HepG2 (cell line): ENCODE measurements around the gene ODAM. TPM values are rescaled to one million over a fixed set of nuclear protein-coding genes. Genes with fewer than 3 reads are reported as not detected.

Experiments
- ATAC-seq: fragments of 200-7000 bp; cut with Tn5 transposase; 3 replicates; pipeline ENCODE4 v1.9.1; 2020; ENCODE audit warnings: mild to moderate bottlenecking, moderate library complexity
- BruUV-seq: library from RNA; stranded (reverse); fragments of 400-500 nt; replicated peaks from 2 replicates; lab custom pipeline; 2021; lab: Mats Ljungman, UMichigan
- CTCF ChIA-PET: fragments of 300-600 bp; formaldehyde crosslinking; extraction: SDS; loops from one replicate; lab custom pipeline; 2021; ENCODE audit warnings: low total read pairs, inconsistent platforms, low intra/inter-chr PET ratio; lab: Yijun Ruan, JAX
- POLR2A ChIA-PET: fragments of 350-600 bp; sonication (Branson Sonifier 250); formaldehyde crosslinking; loops from one replicate; lab custom pipeline; 2020; ENCODE audit warnings: antibody characterized with exemption, inconsistent platforms; lab: Yijun Ruan, JAX
- DNase-seq: peaks from one replicate; pipeline ENCODE4 v3.0.0-alpha.2; 2015; ENCODE audit warnings: low spot score
- FAIRE-seq: peaks from 3 replicates; lab custom pipeline; 2011; peaks lifted over from hg19 to GRCh38; lab: Jason Lieb, UNC
- H2AFZ ChIP-seq: one replicate; pipeline ENCODE4 v1.6.1; 2011; ENCODE audit warnings: low read length, inconsistent platforms
- H3K27ac ChIP-seq: fragments of 300-600 bp; 3 replicates; pipeline ENCODE4 v1.8.0; 2011; ENCODE audit warnings: mixed run types, mild to moderate bottlenecking, mixed read lengths, low read length, inconsistent platforms; ENCODE audit not compliant: insufficient read depth; ENCODE audit errors: extremely low read length
- H3K27me3 ChIP-seq, 2 experiments: fragments of 200-600 bp in 1 of 2; 2 replicates in 1 of 2; 3 replicates in 1 of 2; pipeline versions ENCODE4 v1.6.0 to v1.8.0; 2011; ENCODE audit warnings: low read length in 2 of 2, mild to moderate bottlenecking in 2 of 2, moderate library complexity in 2 of 2, inconsistent platforms in 1 of 2; ENCODE audit not compliant: insufficient read depth in 2 of 2, control insufficient read depth in 1 of 2
- H3K36me3 ChIP-seq, 2 experiments: fragments of 200-600 bp in 1 of 2; replicated peaks in 1 of 2; 2 replicates in 1 of 2; 3 replicates in 1 of 2; pipeline versions ENCODE4 v1.5.1 to v1.8.0; 2011; ENCODE audit warnings: low read length in 2 of 2, inconsistent platforms in 1 of 2; ENCODE audit not compliant: insufficient read depth in 2 of 2, control insufficient read depth in 1 of 2
- H3K4me1 ChIP-seq: 2 replicates; pipeline ENCODE4 v1.5.1; 2012; ENCODE audit warnings: low read length, inconsistent platforms; ENCODE audit not compliant: insufficient read depth
- H3K4me2 ChIP-seq: 2 replicates; pipeline ENCODE4 v1.6.0; 2011; ENCODE audit warnings: low read depth, low read length, inconsistent platforms
- H3K4me3 ChIP-seq, 3 experiments: fragments of 200-600 bp in 1 of 3; sonication (generic), shearing (Covaris generic) in 1 of 3; replicated peaks in 1 of 3; 2 replicates each; pipeline ENCODE4 v1.5.1; 2011 to 2016; ENCODE audit warnings: low read length in 3 of 3, inconsistent platforms in 2 of 3, low read depth in 2 of 3, mild to moderate bottlenecking in 2 of 3, control low read depth in 1 of 3, mixed read lengths in 1 of 3; ENCODE audit not compliant: insufficient read depth in 1 of 3
- H3K79me2 ChIP-seq: one replicate; pipeline ENCODE4 v1.6.1; 2011; ENCODE audit warnings: low read length, inconsistent platforms; ENCODE audit not compliant: insufficient read depth
- H3K9ac ChIP-seq: 2 replicates; pipeline ENCODE4 v1.6.0; 2011; ENCODE audit warnings: mild to moderate bottlenecking, low read depth, low read length, inconsistent platforms; ENCODE audit not compliant: insufficient read depth
- H3K9me3 ChIP-seq: 2 replicates; pipeline ENCODE4 v1.5.1; 2012; ENCODE audit warnings: mild to moderate bottlenecking, low read length
- H4K20me1 ChIP-seq: 2 replicates; pipeline ENCODE4 v1.6.0; 2011; ENCODE audit warnings: inconsistent platforms, mild to moderate bottlenecking, low read length, moderate library complexity; ENCODE audit not compliant: insufficient read depth
- KAT8 ChIP-seq: IDR thresholded peaks from 2 replicates; pipeline ENCODE4 v1.6.1; 2016; ENCODE audit warnings: missing genetic modification reagents, missing compliant biosample characterization
- KLF16 ChIP-seq, 2 experiments: sonication (generic) in 1 of 2; formaldehyde crosslinking in 1 of 2; IDR thresholded peaks; 2 replicates each; pipeline versions ENCODE4 v1.6.1 to v1.8.0; 2016 to 2023; ENCODE audit warnings: missing genetic modification reagents in 2 of 2, missing compliant biosample characterization in 1 of 2
- NONO ChIP-seq, 2 experiments: fragments of 450-650 bp in 1 of 2; sonication (generic) in 1 of 2; formaldehyde crosslinking in 1 of 2; IDR thresholded peaks in 1 of 2; conservative IDR thresholded peaks in 1 of 2; 2 replicates each; pipeline versions ENCODE4 v1.6.1 to v1.8.0; 2017 to 2022; ENCODE audit warnings: mild to moderate bottlenecking in 1 of 2, missing genetic modification reagents in 1 of 2, moderate library complexity in 1 of 2
- PRPF4 ChIP-seq: fragments of 200-400 bp; formaldehyde crosslinking; IDR thresholded peaks from 2 replicates; pipeline ENCODE4 v1.6.1; 2016; ENCODE audit warnings: low read length, low read depth; ENCODE audit not compliant: poor library complexity, severe bottlenecking
- RBFOX2 ChIP-seq: fragments of 200-400 bp; formaldehyde crosslinking; IDR thresholded peaks from 2 replicates; pipeline ENCODE4 v1.6.1; 2017; ENCODE audit warnings: low read depth, mild to moderate bottlenecking, low read length
- SMAD3 ChIP-seq: sonication (generic); formaldehyde crosslinking; IDR thresholded peaks from 2 replicates; pipeline ENCODE4 v1.4.0; 2020; ENCODE audit warnings: missing genetic modification reagents
- SPEN ChIP-seq: sonication (generic); formaldehyde crosslinking; IDR thresholded peaks from 2 replicates; pipeline ENCODE4 v1.5.1; 2020; ENCODE audit warnings: low read depth, mild to moderate bottlenecking, missing genetic modification reagents
- ZFP82 ChIP-seq: sonication (generic); formaldehyde crosslinking; IDR thresholded peaks from 2 replicates; pipeline ENCODE4 v1.5.1; 2020; ENCODE audit warnings: mild to moderate bottlenecking, missing genetic modification reagents, borderline replicate concordance
- ZNF264 ChIP-seq: sonication (generic); formaldehyde crosslinking; IDR thresholded peaks from 2 replicates; pipeline ENCODE4 v1.4.0; 2020; ENCODE audit warnings: missing genetic modification reagents
- WGBS: methylation state at CpG from one replicate; pipeline ENCODE4 v1.1.6; 2017; ENCODE audit warnings: low lambda C conversion rate; 5-methylcytosine and 5-hydroxymethylcytosine counted together
- in situ Hi-C: cut with HindIII; loops from 2 replicates; pipeline ENCODE4 v1.10.0; 2017; ENCODE audit warnings: low pct_unique_long_range_greater_than_20kb; ENCODE audit not compliant: extremely low pct_ligation_motif_present
- intact Hi-C: fragments of 100-400 bp; cut with micrococcal nuclease; formaldehyde crosslinking; loops from one replicate; pipeline ENCODE4 v1.10.0; 2022; ENCODE audit not compliant: unreplicated experiment
- polyA plus RNA-seq, 8 experiments: library from polyadenylated mRNA; depleted of rRNA in 3 of 8; stranded (reverse) in 7 of 8; unstranded in 1 of 8; fragments of >200 nt; fragmentation: Illumina TruSeq in 4 of 8; extraction: Trizol in 4 of 8; gene quantifications; 2 replicates each; pipeline versions ENCODE4 v1.2.1 to v1.2.3, GENCODE V29; 2011 to 2016; ENCODE audit warnings: low read depth in 4 of 8, missing spikeins in 1 of 8, mixed read lengths in 1 of 8; ENCODE audit not compliant: insufficient read depth in 1 of 8
- total RNA-seq, 5 experiments: library from RNA; depleted of rRNA; stranded (reverse); fragments of >200 nt; fragmentation: Illumina TruSeq; extraction: Trizol; gene quantifications; 2 replicates each; pipeline ENCODE4 v1.2.3, GENCODE V29; 2016; ENCODE audit warnings: low read depth in 1 of 5
- TF ChIP-seq, protein P1 (sequence below): sonication (generic); formaldehyde crosslinking; IDR thresholded peaks from 2 replicates; pipeline ENCODE4 v1.4.0; 2020; ENCODE audit warnings: missing genetic modification reagents

ODAM gene
- total and polyA plus RNA-seq, 2 of the 13 experiments (the other 11 are each of a cell fraction or from before 2014, with no cell fraction given), result 94.6 to 115 TPM

DNA sequence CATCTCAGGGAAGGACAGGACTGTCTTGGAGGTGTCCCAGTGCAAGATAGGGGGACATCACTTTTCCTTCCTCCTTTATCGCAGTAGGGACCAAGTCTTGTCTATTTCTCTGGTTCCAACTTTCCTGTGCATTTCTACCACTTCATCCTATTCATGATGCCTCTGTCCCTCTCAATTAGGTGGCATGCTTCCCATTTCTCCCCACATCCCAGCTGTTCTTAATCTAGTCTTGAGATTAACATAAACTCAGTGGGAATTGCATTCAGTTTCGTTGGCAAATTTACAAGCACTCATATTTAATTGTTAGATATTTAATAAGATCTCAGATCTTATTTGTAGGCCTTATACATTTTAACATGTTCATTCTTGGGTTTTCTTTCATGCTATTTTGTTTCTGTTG is 15.7 kb upstream of the ODAM start (continued):
- TF ChIP-seq, protein P1, sequence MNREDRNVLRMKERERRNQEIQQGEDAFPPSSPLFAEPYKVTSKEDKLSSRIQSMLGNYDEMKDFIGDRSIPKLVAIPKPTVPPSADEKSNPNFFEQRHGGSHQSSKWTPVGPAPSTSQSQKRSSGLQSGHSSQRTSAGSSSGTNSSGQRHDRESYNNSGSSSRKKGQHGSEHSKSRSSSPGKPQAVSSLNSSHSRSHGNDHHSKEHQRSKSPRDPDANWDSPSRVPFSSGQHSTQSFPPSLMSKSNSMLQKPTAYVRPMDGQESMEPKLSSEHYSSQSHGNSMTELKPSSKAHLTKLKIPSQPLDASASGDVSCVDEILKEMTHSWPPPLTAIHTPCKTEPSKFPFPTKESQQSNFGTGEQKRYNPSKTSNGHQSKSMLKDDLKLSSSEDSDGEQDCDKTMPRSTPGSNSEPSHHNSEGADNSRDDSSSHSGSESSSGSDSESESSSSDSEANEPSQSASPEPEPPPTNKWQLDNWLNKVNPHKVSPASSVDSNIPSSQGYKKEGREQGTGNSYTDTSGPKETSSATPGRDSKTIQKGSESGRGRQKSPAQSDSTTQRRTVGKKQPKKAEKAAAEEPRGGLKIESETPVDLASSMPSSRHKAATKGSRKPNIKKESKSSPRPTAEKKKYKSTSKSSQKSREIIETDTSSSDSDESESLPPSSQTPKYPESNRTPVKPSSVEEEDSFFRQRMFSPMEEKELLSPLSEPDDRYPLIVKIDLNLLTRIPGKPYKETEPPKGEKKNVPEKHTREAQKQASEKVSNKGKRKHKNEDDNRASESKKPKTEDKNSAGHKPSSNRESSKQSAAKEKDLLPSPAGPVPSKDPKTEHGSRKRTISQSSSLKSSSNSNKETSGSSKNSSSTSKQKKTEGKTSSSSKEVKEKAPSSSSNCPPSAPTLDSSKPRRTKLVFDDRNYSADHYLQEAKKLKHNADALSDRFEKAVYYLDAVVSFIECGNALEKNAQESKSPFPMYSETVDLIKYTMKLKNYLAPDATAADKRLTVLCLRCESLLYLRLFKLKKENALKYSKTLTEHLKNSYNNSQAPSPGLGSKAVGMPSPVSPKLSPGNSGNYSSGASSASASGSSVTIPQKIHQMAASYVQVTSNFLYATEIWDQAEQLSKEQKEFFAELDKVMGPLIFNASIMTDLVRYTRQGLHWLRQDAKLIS, result no peak
- TF ChIP-seq PRPF4 (no peak), ZFP82 (CRISPR knock-in tag) (no peak), ZNF264 (no peak), SPEN (CRISPR knock-in tag) (no peak), KAT8 (CRISPR knock-in tag) (no peak), KLF16 (CRISPR knock-in tag; IDR thresholded peaks at IDR 0.05) (no peak), SMAD3 (CRISPR knock-in tag) (no peak)

DNA sequence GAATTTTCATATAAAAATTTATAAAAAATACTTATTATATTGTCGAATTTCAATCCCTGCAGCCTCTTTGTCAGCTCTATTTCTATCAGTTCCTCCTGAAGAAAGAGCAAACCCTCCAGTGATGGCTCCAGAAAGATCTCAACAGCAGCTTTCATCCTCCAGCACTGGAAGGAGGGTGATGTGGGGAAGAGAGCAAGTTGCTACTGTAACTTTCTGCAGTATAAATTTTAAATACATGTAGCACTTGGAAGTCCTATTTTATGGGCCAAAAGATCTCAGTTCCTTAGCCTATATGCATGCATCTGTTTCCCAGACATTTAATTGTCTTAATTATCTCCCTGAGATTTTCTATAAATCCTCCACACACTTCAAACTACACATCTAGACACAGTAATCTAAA is 13.7 kb upstream of the ODAM start:
- Histone ChIP-seq H3K9me3 (no peaks in the 10 kb centered on the region), H3K27me3 (no peaks in the 10 kb centered on the region), H3K79me2 (no peaks in the 10 kb centered on the region), H3K4me2 (peak overlapping the region; percentile 62), H3K4me3 (peak overlapping the region in 2 of 3 experiments; percentile 17 to 20; a peak in 2 of 6 replicates), H3K27ac (peak overlapping the region; percentile 90), H3K36me3 (no peaks in the 10 kb centered on the region), H3K4me1 (peaks cover 66% of the 10 kb centered on the region), H2AFZ (no peak overlapping the region), H3K9ac (peak overlapping the region; percentile 65), H4K20me1 (no peaks in the 10 kb centered on the region)
- DNase-seq, result no peak
- TF ChIP-seq NONO (IDR thresholded peaks at IDR 0.05) (no peak), NONO (CRISPR knock-in tag; conservative IDR thresholded peaks at IDR 0.05) (no peak), RBFOX2 (peak; percentile 73)
- in situ Hi-C loops, result loop anchor here (5.0 to 10.0 kb wide), 2 partner anchors 297 to 350 kb away; no protein-coding TSS in a partner anchor
- FAIRE-seq, result no peak
- no peak for ATAC-seq
- 7% methylated on average over 1 of the region's 1 CpG for WGBS
- ChIA-PET POLR2A (interaction anchor here (0.9 to 2.2 kb wide), 4 partner anchors 20 to 358 kb away, joined by 3 to 12 read pairs (median 6); no protein-coding TSS in a partner anchor), CTCF (no interaction called here)
- TSS peak; percentile 92 for BruUV-seq
- intact Hi-C loops, result loop anchor here (2.0 to 5.0 kb wide), 6 partner anchors 57 to 349 kb away; no protein-coding TSS in a partner anchor
